ENCODE data around the gene GABRE. TPM values are rescaled to one million over a fixed set of nuclear protein-coding genes. Genes with fewer than 3 reads are reported as not detected.
"Not testable (repeated sequence)": the region's sequence is repeated elsewhere in the genome, so short reads cannot be mapped to it uniquely, and the experiment has no call there.

Gene GABRE
- total RNA-seq, 1 donor from 2014 or later = 173 TPM

- no peak for DNase-seq
These were observed 4.4 kb downstream of the GABRE start for GRCh38 chrX:151970027-151970426.

DNA sequence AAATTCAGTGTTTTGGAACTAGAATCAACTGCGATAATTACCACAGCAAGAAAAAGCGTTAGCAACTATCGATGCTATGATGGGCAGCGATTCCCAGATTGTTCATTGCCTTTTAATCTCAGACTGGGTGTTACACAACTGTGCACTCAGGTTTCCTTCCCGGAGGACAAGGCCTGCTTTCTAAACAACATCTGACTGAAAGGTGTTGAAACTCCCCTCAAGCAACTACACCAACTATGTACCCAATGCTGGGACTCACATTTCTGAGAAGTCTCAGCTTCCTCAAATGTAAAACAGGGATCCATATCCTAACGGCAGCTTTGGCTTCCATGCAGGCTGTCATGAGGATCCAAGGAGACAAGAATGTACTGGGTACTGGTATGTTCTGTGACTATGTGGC, 8.2 kb downstream of the GABRE start:
- DNase-seq = no peak

DNA sequence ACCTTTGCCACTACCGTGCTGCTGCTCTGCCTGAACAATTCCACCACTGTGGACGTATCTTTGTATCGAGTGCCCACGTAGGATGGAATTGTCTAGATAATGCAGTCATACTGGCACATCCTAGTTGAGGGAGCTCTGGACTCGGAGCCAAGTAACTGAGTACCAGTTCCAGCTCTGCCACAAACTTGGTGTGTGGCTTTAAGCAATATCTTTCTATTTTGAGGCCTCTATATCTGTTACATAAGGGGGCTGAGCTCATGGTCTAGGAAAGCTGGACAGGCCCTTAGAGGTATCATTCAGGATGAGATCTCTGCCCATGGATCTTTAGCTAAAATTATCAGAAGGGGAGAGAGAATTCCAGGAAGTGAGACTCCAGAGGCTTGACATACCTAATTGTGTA, 12.4 kb downstream of the GABRE start:
- no peak for DNase-seq

GRCh38 chrX:151958101-151958500, 16.4 kb downstream of the GABRE start:
- no peak for DNase-seq

GRCh38 chrX:151954730-151955129, 19.7 kb downstream of the GABRE start:
- no peak for DNase-seq

DNA sequence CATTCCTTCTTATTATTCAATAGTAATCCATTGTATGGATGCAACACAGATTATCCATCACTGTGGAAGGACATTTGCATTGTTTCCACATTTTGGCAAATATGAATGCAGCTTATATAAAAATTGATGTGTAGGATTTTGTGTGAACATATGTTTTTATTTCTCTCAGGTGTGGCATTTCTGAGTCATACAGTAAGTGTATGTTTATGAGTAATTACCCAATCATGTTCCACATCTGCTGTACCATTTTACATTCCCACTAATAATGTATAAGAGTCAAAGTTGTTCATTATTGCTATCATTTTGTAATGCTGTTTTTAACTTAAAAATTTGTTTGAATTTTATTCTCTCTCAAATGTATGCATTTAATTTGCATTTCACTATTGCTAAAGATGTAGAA, 36.3 kb downstream of the GABRE start:
- DNase-seq = no peak

GRCh38 chrX:151935358-151935757, 39.1 kb downstream of the GABRE start:
- no peak for DNase-seq

- DNase-seq = no peak
These were observed 45.4 kb downstream of the GABRE start for GRCh38 chrX:151929126-151929525.

DNA sequence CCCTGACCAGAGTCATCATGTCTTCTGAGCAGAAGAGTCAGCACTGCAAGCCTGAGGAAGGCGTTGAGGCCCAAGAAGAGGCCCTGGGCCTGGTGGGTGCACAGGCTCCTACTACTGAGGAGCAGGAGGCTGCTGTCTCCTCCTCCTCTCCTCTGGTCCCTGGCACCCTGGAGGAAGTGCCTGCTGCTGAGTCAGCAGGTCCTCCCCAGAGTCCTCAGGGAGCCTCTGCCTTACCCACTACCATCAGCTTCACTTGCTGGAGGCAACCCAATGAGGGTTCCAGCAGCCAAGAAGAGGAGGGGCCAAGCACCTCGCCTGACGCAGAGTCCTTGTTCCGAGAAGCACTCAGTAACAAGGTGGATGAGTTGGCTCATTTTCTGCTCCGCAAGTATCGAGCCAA, 50.8 kb downstream of the GABRE start:
- no peak for DNase-seq

DNA sequence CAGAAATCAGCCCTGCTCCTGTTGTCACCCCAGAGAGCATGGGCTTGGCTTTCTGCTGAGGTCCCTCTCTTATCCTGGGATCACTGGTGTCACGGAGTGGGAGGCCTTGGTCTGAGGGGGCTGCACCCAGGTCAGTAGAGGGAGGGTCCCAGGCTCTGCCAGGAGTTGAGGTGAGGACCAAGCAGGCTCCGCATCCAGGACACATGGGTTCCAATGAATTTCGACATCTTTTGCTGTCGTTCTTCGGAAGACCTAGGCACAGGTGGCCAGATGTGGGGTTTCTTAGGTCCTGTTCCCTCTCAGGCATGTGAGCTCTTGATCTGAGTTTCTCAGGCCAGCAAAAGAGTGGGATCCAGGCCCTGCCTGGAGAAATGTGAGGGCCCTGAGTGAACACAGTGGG, 51.8 kb downstream of the GABRE start:
- no peak for DNase-seq

DNA sequence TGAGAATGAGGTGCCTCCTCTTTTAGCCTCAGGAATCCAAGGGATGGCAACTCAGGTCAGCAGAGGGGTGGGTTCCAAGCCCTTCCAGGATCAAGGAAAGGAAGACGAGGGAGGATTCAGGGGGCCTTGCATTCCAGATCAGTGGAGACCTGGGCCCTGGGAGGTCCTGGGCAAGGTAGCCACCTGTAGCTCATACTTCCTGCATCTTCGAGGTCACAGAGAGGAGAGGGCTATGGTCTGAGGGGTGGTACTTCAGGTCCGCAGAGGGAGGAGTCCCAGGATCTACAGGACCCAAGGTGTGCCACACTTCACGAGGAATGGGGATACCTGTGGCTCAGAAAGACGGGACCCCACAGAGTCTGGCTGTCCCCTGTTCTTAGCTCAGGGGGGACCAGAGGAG, 52.6 kb downstream of the GABRE start:
- DNase-seq = no peak

DNA sequence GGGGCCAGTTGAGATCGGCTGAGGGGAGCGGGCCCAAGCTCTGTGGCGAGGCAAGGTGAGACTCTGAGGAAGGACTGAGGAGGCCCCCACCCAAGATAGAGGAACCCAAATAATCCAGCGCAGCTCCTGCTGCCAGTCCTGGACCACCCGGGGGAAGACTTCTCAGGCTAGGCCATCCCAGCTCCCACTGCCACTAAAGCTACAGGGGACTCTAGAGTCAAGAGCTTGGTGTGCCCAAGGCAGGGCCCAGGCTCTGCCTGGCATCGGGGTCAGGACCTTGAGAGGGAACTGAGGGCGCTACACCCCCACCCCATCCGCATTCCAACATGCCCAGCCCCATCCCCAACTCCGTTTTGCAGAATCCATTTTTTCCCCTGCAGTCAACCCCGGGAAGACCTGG, 53.2 kb downstream of the GABRE start:
- no peak for DNase-seq

- no peak for DNase-seq
These were observed 53.9 kb downstream of the GABRE start for GRCh38 chrX:151920530-151920929.

DNA sequence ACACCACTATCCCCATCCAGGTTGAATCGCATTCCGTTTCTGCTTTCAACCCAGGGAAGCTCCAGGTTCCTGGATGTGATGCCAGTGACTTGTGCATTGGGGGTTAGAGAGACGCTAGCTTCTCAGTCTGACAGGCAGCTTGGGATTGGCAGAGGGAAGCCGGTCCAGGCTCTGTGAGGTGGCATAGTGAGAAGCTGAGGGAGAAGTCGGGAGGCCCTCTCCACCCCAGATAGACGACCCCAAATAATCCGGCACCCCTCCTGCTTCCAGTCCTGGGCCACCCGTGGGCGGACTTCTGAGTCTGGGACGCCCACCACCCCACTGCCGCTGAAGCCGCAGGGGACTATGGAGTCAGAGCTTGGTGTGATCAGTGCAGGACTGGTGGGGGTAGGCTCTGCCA, 54.4 kb downstream of the GABRE start:
- DNase-seq = no peak

DNA sequence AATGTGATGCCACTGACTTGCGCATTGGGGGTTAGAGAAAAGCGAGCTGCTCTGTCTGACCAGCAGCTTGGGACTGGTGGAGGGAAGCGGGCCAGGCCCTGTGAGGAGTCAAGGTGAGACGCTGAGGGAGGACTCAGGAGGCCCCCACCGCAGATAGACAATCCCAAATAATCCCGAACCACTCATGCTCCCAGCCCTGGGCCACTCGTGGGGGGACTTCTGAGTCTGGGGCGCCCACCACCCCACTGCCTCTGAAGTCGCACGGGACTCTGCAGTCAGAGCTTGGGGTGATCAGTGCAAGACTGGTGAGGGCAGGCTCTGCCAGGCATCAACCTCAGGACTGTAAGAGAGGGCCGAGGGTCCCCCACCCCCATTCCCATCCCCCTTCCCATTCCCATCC, 54.9 kb downstream of the GABRE start:
- DNase-seq = no peak

DNA sequence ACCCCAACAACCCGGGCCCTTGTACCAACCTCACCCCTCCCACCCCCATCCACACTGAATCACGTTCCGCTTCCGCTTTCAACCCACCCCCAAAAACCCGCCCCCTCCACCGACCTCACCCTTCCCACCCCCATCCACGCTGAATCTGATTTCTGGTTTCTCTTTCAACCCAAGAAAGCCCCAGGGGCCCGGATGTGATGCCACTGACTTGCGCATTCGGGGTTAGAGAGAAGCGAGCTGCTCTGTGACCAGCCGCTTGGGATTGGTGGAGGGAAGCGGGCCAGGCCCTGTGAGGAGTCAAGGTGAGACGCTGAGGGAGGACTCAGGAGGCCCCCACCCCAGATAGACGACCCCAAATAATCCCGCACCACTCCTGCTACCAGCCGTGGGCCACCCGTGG, 55.7 kb downstream of the GABRE start:
- not testable (repeated sequence) for DNase-seq

GRCh38 chrX:151912780-151913179, 61.7 kb downstream of the GABRE start, which contains the start of gene MAGEA4:
Gene MAGEA4, plus strand, starts transcription at chrX:151912889. Its CDS starts 10,776 bp downstream, at chrX:151923665.
- DNase-seq = no peak

- DNase-seq = no peak
These were observed 62.3 kb downstream of the GABRE start for GRCh38 chrX:151912221-151912620.

- no peak for DNase-seq
These were observed 69.5 kb downstream of the GABRE start for GRCh38 chrX:151904989-151905388.

Other genes starting within 250 kb of the GABRE start
- not detected for gene CNGA2, start 239.9 kb downstream of the GABRE start, total RNA-seq
- gene MAGEA4, start 61.8 kb downstream of the GABRE start, total RNA-seq = not detected
- not detected for gene MAGEA10, start 163.9 kb upstream of the GABRE start, total RNA-seq

Measured in skin of body (tissue), 2 donors.